ENCODE measurements around the gene NINJ1. TPM values are rescaled to one million over a fixed set of nuclear protein-coding genes. Genes with fewer than 3 reads are reported as not detected.
A peak's percentile ranks its signal among the peaks of the same experiment; 100 is the strongest.
"Not testable (repeated sequence)": the region's sequence is repeated elsewhere in the genome, so short reads cannot be mapped to it uniquely, and the experiment has no call there.

NINJ1 gene
- total RNA-seq, 2 experiments from 2014 or later, result 29.5 to 30.4 TPM

GRCh38 chr9:93108291-93109041, 25.6 kb downstream of the NINJ1 start:
- peak; percentile 35 for DNase-seq
- no peak overlapping the region for H3K27ac Mint-ChIP-seq
- peaks cover 26% of the 10 kb centered on the region for H3K4me1 Mint-ChIP-seq

GRCh38 chr9:93107825-93108161, 26.3 kb downstream of the NINJ1 start:
- Mint-ChIP-seq H3K4me3 (no peak overlapping the region), H3K27me3 (no peaks in the 10 kb centered on the region), H3K27ac (no peak overlapping the region), H3K36me3 (peaks cover 35% of the 10 kb centered on the region), H3K4me1 (peaks cover 29% of the 10 kb centered on the region), H3K9me3 (peaks cover 12% of the 10 kb centered on the region)
- ATAC-seq (ENCODE audit: low read depth) (no peak), DNase-seq (no peak)
- POLR2A ChIA-PET, result interaction anchor here (1.1 to 2.2 kb wide), 3 partner anchors 10 to 18 kb away, joined by 3 to 11 read pairs (median 4); partner anchors contain the start of gene CARD19

More at GRCh38 chr9:93108291-93109041, 25.6 kb downstream of the NINJ1 start:
- POLR2A ChIA-PET, result interaction anchor here (0.5 to 1.3 kb wide), 7 partner anchors 10 to 144 kb away, joined by 3 to 5 read pairs (median 3); partner anchors contain the start of gene CARD19
- no peaks in the 10 kb centered on the region for H3K27me3 Mint-ChIP-seq
- H3K4me3 Mint-ChIP-seq, result no peak overlapping the region
- H3K9me3 Mint-ChIP-seq, result peaks cover 10% of the 10 kb centered on the region
- ATAC-seq (ENCODE audit: low read depth), result peak; percentile 8
- peaks cover 34% of the 10 kb centered on the region for H3K36me3 Mint-ChIP-seq

GRCh38 chr9:93107151-93107824, 26.8 kb downstream of the NINJ1 start:
- peak; percentile 22 for DNase-seq
- no peak for ATAC-seq (ENCODE audit: low read depth)
- Mint-ChIP-seq H3K36me3 (peaks cover 38% of the 10 kb centered on the region), H3K27me3 (no peaks in the 10 kb centered on the region), H3K27ac (no peak overlapping the region), H3K4me3 (no peak overlapping the region), H3K4me1 (peaks cover 33% of the 10 kb centered on the region), H3K9me3 (peaks cover 12% of the 10 kb centered on the region)
- POLR2A ChIA-PET, result interaction anchor here (0.7 to 2.2 kb wide), 3 partner anchors 9 to 26 kb away, joined by 3 to 11 read pairs (median 3); partner anchors contain the start of gene CARD19

DNA sequence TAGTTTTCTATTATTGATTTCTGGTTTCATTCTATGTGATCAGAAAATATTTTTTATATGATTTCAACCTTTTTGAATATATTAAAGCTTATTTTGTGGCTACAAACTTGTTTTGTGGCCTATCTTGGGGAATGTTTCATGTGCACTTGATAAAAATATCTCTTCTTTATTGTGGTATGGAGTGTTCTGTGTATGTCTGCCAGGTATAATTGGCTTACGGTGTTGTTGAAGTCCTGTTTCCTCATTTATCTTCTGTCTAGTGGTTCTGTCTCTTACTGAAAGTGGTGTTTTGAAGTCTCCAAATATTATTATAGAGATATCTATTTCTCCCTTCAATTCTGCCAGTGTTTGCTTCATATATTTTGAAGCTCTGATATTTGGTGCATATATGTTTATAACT, 28.4 kb downstream of the NINJ1 start:
- no peak for ATAC-seq (ENCODE audit: low read depth)
- no peak overlapping the region for H3K27ac Mint-ChIP-seq

DNA sequence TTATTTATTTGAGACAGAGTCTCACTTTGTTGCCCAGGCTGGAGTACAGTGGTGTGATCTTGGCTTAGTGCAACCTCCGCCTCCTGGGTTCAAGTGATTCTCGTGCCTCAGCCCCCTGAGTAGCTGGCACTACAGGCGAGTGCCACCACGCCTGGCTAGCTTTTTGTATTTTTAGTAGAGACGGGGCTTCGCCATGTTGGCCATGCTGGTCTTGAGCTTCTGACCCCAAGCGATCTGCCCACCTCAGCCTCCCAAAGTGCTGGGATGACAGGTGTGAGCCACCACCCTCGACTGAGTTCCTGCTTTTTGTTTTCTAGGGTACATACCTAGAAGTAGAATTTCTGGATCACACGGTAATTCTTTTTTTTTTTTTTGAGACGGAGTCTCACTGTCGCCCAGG, 33.0 kb downstream of the NINJ1 start:
- ATAC-seq (ENCODE audit: low read depth); H3K4me3 Mint-ChIP-seq; H3K27ac Mint-ChIP-seq; H3K27me3 Mint-ChIP-seq: not testable (repeated sequence)
- H3K4me1 Mint-ChIP-seq, result peaks cover 46% of the 10 kb centered on the region
- DNase-seq, result peak; percentile 10
- POLR2A ChIA-PET, result interaction anchor here (0.7 kb wide), 2 partner anchors 31 to 143 kb away, joined by 3 read pairs; no protein-coding TSS in a partner anchor
- H3K36me3 Mint-ChIP-seq, result peaks cover 42% of the 10 kb centered on the region
- peaks cover 12% of the 10 kb centered on the region for H3K9me3 Mint-ChIP-seq

More for the DNA sequence above, 28.4 kb downstream of the NINJ1 start:
- peaks cover 34% of the 10 kb centered on the region for H3K4me1 Mint-ChIP-seq
- DNase-seq, result no peak
- no peak overlapping the region for H3K4me3 Mint-ChIP-seq
- H3K36me3 Mint-ChIP-seq, result peaks cover 42% of the 10 kb centered on the region
- POLR2A ChIA-PET, result interaction anchor here (2.2 kb wide), 1 partner anchor 10 kb away, joined by 11 read pairs; the partner anchor contains the start of gene CARD19
- H3K9me3 Mint-ChIP-seq, result peaks cover 12% of the 10 kb centered on the region
- no peaks in the 10 kb centered on the region for H3K27me3 Mint-ChIP-seq

DNA sequence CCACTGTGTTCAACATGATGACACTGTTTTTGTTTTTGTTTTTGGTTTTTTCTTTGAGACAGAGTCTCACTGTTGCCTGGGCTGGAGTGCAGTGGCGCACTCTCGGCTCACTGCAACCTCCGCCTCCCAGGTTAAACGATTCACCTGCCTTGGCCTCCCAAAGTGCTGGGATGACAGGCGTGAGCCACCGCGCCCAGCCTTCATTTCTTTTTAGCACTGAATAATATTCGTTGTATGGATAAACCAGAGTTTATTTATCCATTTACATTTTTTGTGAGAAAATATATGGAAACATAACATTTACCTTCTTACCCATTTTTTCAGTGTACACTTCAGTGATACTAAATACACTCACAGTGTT, 33.8 kb downstream of the NINJ1 start:
- H3K27me3 Mint-ChIP-seq, result no peaks in the 10 kb centered on the region
- no peak for DNase-seq
- no peak overlapping the region for H3K27ac Mint-ChIP-seq
- POLR2A ChIA-PET, result no interaction called here
- H3K36me3 Mint-ChIP-seq, result peaks cover 38% of the 10 kb centered on the region
- ATAC-seq (ENCODE audit: low read depth), result no peak
- H3K9me3 Mint-ChIP-seq, result peaks cover 12% of the 10 kb centered on the region
- no peak overlapping the region for H3K4me3 Mint-ChIP-seq
- peaks cover 42% of the 10 kb centered on the region for H3K4me1 Mint-ChIP-seq

- no peaks in the 10 kb centered on the region for H3K27me3 Mint-ChIP-seq
- DNase-seq (peak; percentile 28), ATAC-seq (ENCODE audit: low read depth) (no peak)
- POLR2A ChIA-PET, result interaction anchor here (5.7 kb wide), 1 partner anchor 34 kb away, joined by 58 read pairs; no protein-coding TSS in a partner anchor
- H3K4me3 Mint-ChIP-seq, result peak overlapping the region; percentile 93
- H3K9me3 Mint-ChIP-seq, result peaks cover 9% of the 10 kb centered on the region
- H3K4me1 Mint-ChIP-seq, result peaks cover 41% of the 10 kb centered on the region
- peaks cover 32% of the 10 kb centered on the region for H3K36me3 Mint-ChIP-seq
- H3K27ac Mint-ChIP-seq, result peak overlapping the region; percentile 83
Observed at GRCh38 chr9:93099551-93100275, 34.3 kb downstream of the NINJ1 start.

GRCh38 chr9:93098236-93098946, 35.7 kb downstream of the NINJ1 start:
- Mint-ChIP-seq H3K36me3 (peaks cover 21% of the 10 kb centered on the region), H3K9me3 (peaks cover 1% of the 10 kb centered on the region), H3K27ac (peak overlapping the region; percentile 86), H3K4me3 (peak overlapping the region; percentile 93), H3K27me3 (no peaks in the 10 kb centered on the region), H3K4me1 (peaks cover 48% of the 10 kb centered on the region)
- ATAC-seq (ENCODE audit: low read depth) (peak; percentile 5), DNase-seq (peak; percentile 74)
- POLR2A ChIA-PET, result interaction anchor here (0.6 to 5.7 kb wide), 10 partner anchors 9 to 772 kb away, joined by 3 to 58 read pairs (median 4); partner anchors contain the start of gene CENPP

DNA sequence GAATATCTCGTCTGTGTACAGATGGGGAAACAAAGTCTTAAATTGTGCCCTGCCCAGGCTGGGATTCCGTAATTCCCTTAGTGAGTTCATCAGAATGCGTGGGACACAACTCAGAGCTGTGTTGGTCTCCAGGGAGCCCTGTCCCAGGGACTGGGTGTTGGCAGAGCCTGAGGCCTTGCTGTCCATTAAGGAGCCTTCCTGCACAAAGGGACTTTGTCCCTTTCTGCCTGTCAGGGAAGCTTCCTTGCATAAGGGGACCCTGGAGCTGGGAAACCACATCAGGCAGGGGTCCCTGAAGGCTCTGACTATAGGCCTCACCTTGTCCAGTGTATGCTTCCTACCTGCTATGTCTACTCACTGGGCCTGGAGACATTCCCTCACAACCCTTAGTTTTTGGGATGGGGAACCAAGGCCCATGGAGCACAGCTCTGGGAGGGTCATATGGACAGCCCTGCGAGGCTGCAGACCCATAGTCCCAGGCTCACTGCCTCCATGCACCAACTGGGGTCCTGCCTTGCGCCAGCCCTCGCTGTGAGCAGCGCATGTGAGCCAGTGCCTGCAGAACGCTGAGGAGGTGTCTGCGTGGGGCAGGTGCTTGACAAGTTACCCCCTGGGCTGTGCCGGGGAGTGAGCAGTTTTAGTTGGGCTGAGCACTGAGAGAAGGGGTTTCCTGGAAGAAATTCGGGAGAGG, 36.4 kb downstream of the NINJ1 start:
- H3K27ac Mint-ChIP-seq, result peak overlapping the region; percentile 86
- DNase-seq, result peak; percentile 48
- no peaks in the 10 kb centered on the region for H3K9me3 Mint-ChIP-seq
- H3K4me3 Mint-ChIP-seq, result peak overlapping the region; percentile 93
- H3K4me1 Mint-ChIP-seq, result peaks cover 53% of the 10 kb centered on the region
- H3K36me3 Mint-ChIP-seq, result peaks cover 17% of the 10 kb centered on the region
- no peaks in the 10 kb centered on the region for H3K27me3 Mint-ChIP-seq
- POLR2A ChIA-PET, result interaction anchor here (1.0 to 5.7 kb wide), 6 partner anchors 10 to 134 kb away, joined by 3 to 58 read pairs (median 4); no protein-coding TSS in a partner anchor
- no peak for ATAC-seq (ENCODE audit: low read depth)

- peak; percentile 46 for DNase-seq
Observed at GRCh38 chr9:93096811-93097382, 37.2 kb downstream of the NINJ1 start.

GRCh38 chr9:93096131-93096802, 37.8 kb downstream of the NINJ1 start, which contains the start of gene CARD19:
TSS of gene CARD19 (plus strand) at chr9:93096217. CDS start at chr9:93096346, 129 bp downstream.
- peak within 1 kb of the TSS; percentile 93 for H3K4me3 Mint-ChIP-seq
- POLR2A ChIA-PET, result interaction anchor here (0.6 to 5.7 kb wide), 10 partner anchors 10 to 426 kb away, joined by 3 to 58 read pairs (median 6); partner anchors contain the start of gene IPPK
- ATAC-seq (ENCODE audit: low read depth) (peak; percentile 8), DNase-seq (no peak)
- peaks cover 12% of the 10 kb centered on the region for H3K36me3 Mint-ChIP-seq
- H3K27ac Mint-ChIP-seq, result peak within 1 kb of the TSS; percentile 99
- peaks cover under 1% of the 10 kb centered on the region for H3K9me3 Mint-ChIP-seq
- H3K27me3 Mint-ChIP-seq, result no peaks in the 10 kb centered on the region
- H3K4me1 Mint-ChIP-seq, result peaks cover 62% of the 10 kb centered on the region

More at GRCh38 chr9:93096811-93097382, 37.2 kb downstream of the NINJ1 start:
- Mint-ChIP-seq H3K27me3 (no peaks in the 10 kb centered on the region), H3K9me3 (no peaks in the 10 kb centered on the region), H3K36me3 (peaks cover 12% of the 10 kb centered on the region), H3K4me1 (peaks cover 57% of the 10 kb centered on the region), H3K4me3 (peak overlapping the region; percentile 93), H3K27ac (peak overlapping the region; percentile 86)
- POLR2A ChIA-PET, result interaction anchor here (1.0 to 5.7 kb wide), 6 partner anchors 10 to 92 kb away, joined by 3 to 58 read pairs (median 11); no protein-coding TSS in a partner anchor
- no peak for ATAC-seq (ENCODE audit: low read depth)

Measured in activated naive CD8-positive, alpha-beta T cell treated with anti-CD3 and anti-CD28 coated beads, Interleukin-2, amount 10 ng/mL, durations not matched to agents 7 days and 5 days (primary cell).